ENCODE measurements around the gene AUTS2. TPM values are rescaled to one million over a fixed set of nuclear protein-coding genes. Genes with fewer than 3 reads are reported as not detected.

Gene AUTS2
- total and polyA plus RNA-seq, 9 of the 15 experiments (the other 6 are each of a cell fraction or from before 2014, with no cell fraction given), result 0.58 TPM; not detected in 8

DNA sequence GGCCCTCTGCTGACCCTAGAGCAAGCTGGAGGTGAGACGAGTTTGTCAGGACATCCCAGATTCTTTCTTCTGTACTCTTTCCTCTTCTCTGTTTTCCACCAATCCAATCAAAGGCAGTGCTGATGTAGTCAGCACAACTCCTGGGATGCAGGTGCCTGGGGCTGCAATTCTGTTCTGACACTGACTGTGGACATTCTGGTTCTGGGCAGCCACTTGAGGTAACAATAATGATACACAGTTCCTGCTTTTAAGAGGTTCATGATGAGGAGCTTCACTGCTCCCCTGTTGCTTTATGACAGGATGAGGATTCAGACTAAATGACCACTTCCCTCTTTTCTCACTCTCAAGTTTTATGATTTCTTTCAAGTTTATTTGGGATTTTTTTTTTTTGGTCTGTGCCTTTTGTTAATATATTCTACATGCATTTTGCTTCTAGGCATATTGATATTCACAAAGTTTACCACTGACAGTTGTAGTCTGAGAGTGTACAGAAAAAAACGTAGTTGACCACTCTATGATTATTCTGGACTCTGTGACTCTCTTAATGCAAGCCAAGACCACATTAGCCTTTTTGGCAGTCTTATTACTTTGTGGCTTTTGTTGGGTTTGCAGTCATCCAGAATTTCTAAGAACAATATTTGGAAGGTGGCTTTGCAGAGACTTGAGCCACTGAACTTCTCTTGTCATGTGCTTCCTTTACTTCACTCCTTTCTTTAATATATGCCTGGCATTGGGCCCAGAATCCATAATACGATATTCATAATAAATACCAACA is 247.6 kb downstream of the AUTS2 start (continued):
- TF ChIP-seq, protein P1, sequence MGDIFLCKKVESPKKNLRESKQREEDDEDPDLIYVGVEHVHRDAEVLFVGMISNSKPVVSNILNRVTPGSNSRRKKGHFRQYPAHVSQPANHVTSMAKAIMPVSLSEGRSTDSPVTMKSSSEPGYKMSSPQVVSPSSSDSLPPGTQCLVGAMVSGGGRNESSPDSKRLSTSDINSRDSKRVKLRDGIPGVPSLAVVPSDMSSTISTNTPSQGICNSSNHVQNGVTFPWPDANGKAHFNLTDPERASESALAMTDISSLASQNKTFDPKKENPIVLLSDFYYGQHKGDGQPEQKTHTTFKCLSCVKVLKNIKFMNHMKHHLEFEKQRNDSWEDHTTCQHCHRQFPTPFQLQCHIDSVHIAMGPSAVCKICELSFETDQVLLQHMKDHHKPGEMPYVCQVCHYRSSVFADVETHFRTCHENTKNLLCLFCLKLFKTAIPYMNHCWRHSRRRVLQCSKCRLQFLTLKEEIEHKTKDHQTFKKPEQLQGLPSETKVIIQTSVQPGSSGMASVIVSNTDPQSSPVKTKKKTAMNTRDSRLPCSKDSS (IDR thresholded peaks at IDR 0.05; ENCODE audit: low read depth, partially characterized antibody), result no peak
- no peak for TF ChIP-seq DIDO1 (tag; IDR thresholded peaks at IDR 0.05; ENCODE audit: low read depth)

- Histone ChIP-seq H3K27me3 (ENCODE audit: control insufficient read depth in 2 of 2, insufficient read depth in 2 of 2, low read length in 2 of 2) (no peaks in the 10 kb centered on the region), H3K9me1 (ENCODE audit: control insufficient read depth, insufficient read depth, low read length) (no peaks in the 10 kb centered on the region), H2AFZ (ENCODE audit: low read depth, low read length) (no peak overlapping the region), H3K4me2 (ENCODE audit: insufficient read depth, low read length) (no peak overlapping the region), H3K9ac (ENCODE audit: insufficient read depth in 1 of 2, low read depth in 2 of 2, low read length in 2 of 2) (no peak overlapping the region), H3K36me3 (ENCODE audit: control insufficient read depth, insufficient read depth, low read length) (no peaks in the 10 kb centered on the region), H3K4me3 (no peak overlapping the region), H3K27ac (ENCODE audit: extremely low read depth, low read depth, low read length) (no peak overlapping the region), H3K4me1 (replicated peaks in 1 of 2; ENCODE audit: control insufficient read depth in 2 of 2, insufficient read depth in 2 of 2, low read length in 2 of 2) (no peaks in the 10 kb centered on the region), H3K79me2 (ENCODE audit: control insufficient read depth, insufficient read depth, low read length) (no peaks in the 10 kb centered on the region), H4K20me1 (replicated peaks; ENCODE audit: control insufficient read depth, insufficient read depth, low read length) (no peaks in the 10 kb centered on the region), H3K9me3 (replicated peaks; ENCODE audit: control insufficient read depth, insufficient read depth, low read depth, low read length) (no peaks in the 10 kb centered on the region)
- intact Hi-C loops (cut with micrococcal nuclease), result no loop called here
- in situ Hi-C loops (cut with MboI), result no loop called here
- ChIA-PET CTCF (ENCODE audit: low intra/inter-chr PET ratio) (no interaction called here), POLR2A (no interaction called here)
- no peak for ATAC-seq
- WGBS (ENCODE audit: insufficient coverage, low coverage, missing lambda C conversion rate), result 2% methylated on average over 6 of the region's 6 CpGs
- no peak for FAIRE-seq
- no TSS peak for BruUV-seq (replicated peaks)
- no peak for DNase-seq (ENCODE audit: extremely low read depth in 1 of 4, low spot score in 3 of 4)
- TF ChIP-seq, protein P2, sequence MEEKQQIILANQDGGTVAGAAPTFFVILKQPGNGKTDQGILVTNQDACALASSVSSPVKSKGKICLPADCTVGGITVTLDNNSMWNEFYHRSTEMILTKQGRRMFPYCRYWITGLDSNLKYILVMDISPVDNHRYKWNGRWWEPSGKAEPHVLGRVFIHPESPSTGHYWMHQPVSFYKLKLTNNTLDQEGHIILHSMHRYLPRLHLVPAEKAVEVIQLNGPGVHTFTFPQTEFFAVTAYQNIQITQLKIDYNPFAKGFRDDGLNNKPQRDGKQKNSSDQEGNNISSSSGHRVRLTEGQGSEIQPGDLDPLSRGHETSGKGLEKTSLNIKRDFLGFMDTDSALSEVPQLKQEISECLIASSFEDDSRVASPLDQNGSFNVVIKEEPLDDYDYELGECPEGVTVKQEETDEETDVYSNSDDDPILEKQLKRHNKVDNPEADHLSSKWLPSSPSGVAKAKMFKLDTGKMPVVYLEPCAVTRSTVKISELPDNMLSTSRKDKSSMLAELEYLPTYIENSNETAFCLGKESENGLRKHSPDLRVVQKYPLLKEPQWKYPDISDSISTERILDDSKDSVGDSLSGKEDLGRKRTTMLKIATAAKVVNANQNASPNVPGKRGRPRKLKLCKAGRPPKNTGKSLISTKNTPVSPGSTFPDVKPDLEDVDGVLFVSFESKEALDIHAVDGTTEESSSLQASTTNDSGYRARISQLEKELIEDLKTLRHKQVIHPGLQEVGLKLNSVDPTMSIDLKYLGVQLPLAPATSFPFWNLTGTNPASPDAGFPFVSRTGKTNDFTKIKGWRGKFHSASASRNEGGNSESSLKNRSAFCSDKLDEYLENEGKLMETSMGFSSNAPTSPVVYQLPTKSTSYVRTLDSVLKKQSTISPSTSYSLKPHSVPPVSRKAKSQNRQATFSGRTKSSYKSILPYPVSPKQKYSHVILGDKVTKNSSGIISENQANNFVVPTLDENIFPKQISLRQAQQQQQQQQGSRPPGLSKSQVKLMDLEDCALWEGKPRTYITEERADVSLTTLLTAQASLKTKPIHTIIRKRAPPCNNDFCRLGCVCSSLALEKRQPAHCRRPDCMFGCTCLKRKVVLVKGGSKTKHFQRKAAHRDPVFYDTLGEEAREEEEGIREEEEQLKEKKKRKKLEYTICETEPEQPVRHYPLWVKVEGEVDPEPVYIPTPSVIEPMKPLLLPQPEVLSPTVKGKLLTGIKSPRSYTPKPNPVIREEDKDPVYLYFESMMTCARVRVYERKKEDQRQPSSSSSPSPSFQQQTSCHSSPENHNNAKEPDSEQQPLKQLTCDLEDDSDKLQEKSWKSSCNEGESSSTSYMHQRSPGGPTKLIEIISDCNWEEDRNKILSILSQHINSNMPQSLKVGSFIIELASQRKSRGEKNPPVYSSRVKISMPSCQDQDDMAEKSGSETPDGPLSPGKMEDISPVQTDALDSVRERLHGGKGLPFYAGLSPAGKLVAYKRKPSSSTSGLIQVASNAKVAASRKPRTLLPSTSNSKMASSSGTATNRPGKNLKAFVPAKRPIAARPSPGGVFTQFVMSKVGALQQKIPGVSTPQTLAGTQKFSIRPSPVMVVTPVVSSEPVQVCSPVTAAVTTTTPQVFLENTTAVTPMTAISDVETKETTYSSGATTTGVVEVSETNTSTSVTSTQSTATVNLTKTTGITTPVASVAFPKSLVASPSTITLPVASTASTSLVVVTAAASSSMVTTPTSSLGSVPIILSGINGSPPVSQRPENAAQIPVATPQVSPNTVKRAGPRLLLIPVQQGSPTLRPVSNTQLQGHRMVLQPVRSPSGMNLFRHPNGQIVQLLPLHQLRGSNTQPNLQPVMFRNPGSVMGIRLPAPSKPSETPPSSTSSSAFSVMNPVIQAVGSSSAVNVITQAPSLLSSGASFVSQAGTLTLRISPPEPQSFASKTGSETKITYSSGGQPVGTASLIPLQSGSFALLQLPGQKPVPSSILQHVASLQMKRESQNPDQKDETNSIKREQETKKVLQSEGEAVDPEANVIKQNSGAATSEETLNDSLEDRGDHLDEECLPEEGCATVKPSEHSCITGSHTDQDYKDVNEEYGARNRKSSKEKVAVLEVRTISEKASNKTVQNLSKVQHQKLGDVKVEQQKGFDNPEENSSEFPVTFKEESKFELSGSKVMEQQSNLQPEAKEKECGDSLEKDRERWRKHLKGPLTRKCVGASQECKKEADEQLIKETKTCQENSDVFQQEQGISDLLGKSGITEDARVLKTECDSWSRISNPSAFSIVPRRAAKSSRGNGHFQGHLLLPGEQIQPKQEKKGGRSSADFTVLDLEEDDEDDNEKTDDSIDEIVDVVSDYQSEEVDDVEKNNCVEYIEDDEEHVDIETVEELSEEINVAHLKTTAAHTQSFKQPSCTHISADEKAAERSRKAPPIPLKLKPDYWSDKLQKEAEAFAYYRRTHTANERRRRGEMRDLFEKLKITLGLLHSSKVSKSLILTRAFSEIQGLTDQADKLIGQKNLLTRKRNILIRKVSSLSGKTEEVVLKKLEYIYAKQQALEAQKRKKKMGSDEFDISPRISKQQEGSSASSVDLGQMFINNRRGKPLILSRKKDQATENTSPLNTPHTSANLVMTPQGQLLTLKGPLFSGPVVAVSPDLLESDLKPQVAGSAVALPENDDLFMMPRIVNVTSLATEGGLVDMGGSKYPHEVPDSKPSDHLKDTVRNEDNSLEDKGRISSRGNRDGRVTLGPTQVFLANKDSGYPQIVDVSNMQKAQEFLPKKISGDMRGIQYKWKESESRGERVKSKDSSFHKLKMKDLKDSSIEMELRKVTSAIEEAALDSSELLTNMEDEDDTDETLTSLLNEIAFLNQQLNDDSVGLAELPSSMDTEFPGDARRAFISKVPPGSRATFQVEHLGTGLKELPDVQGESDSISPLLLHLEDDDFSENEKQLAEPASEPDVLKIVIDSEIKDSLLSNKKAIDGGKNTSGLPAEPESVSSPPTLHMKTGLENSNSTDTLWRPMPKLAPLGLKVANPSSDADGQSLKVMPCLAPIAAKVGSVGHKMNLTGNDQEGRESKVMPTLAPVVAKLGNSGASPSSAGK (IDR thresholded peaks at IDR 0.05), result no peak
- TF ChIP-seq, protein P3, sequence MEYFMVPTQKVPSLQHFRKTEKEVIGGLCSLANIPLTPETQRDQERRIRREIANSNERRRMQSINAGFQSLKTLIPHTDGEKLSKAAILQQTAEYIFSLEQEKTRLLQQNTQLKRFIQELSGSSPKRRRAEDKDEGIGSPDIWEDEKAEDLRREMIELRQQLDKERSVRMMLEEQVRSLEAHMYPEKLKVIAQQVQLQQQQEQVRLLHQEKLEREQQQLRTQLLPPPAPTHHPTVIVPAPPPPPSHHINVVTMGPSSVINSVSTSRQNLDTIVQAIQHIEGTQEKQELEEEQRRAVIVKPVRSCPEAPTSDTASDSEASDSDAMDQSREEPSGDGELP (CRISPR knock-in tag; IDR thresholded peaks at IDR 0.05; ENCODE audit: borderline replicate concordance), result no peak
Measured at GRCh38 chr7:69847921-69848612, 249.8 kb downstream of the AUTS2 start.
